ENCODE data around the gene SMIM7.
"Not testable (repeated sequence)": the region's sequence is repeated elsewhere in the genome, so short reads cannot be mapped to it uniquely, and the experiment has no call there.

DNA sequence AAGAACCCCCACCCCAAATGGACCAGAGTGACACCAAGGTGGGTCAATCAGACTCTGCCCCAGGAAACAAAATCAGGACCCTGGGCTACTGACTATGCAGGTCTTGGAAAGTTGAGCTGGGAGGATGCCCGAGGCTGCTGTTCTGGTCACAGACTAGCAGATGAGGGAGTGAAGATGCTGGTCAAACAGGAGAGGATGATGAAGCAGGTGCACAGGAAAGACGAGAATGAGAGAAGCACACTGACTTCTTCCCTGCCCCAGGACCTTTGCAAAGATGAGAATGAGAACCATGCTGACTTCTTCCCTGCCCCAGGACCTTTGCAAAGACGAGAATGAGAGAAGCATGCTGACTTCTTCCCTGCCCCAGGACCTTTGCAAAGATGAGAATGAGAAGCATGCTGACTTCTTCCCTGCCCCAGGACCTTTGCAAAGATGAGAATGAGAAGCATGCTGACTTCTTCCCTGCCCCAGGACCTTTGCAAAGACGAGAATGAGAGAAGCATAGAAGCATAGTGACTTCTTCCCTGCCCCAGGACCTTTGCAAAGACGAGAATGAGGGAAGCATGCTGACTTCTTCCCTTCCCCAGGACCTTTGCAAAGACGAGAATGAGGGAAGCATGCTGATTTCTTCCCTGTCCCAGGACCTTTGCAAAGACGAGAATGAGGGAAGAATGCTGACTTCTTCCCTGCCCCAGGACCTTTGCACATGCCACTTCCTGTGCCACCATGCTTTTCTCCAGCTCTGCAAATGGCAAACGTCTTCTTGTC is 8.3 kb downstream of the SMIM7 start:
- TF ChIP-seq POLR2A (IDR thresholded peaks at IDR 0.05) = not testable (repeated sequence)
- TF ChIP-seq, protein P1, sequence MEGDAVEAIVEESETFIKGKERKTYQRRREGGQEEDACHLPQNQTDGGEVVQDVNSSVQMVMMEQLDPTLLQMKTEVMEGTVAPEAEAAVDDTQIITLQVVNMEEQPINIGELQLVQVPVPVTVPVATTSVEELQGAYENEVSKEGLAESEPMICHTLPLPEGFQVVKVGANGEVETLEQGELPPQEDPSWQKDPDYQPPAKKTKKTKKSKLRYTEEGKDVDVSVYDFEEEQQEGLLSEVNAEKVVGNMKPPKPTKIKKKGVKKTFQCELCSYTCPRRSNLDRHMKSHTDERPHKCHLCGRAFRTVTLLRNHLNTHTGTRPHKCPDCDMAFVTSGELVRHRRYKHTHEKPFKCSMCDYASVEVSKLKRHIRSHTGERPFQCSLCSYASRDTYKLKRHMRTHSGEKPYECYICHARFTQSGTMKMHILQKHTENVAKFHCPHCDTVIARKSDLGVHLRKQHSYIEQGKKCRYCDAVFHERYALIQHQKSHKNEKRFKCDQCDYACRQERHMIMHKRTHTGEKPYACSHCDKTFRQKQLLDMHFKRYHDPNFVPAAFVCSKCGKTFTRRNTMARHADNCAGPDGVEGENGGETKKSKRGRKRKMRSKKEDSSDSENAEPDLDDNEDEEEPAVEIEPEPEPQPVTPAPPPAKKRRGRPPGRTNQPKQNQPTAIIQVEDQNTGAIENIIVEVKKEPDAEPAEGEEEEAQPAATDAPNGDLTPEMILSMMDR (IDR thresholded peaks at IDR 0.05) = not testable (repeated sequence)
